ENCODE data around the gene PRDM16.

Gene PRDM16

GRCh38 chr1:3462356-3463012, 393.5 kb downstream of the PRDM16 start:
- Histone ChIP-seq H3K36me3 (ENCODE audit: insufficient read depth, low read length) (no peaks in the 10 kb centered on the region), H3K79me2 (ENCODE audit: insufficient read depth, low read length) (no peaks in the 10 kb centered on the region), H3K9me2 (ENCODE audit: low read depth, low read length) (no peaks in the 10 kb centered on the region), H3K4me3 (ENCODE audit: low read depth, low read length, poor library complexity, severe bottlenecking) (no peak overlapping the region), H3F3A (ENCODE audit: insufficient read depth, low read length) (no peaks in the 10 kb centered on the region), H3K4me2 (ENCODE audit: low read length) (no peak overlapping the region), H2AFZ (ENCODE audit: low read length) (no peak overlapping the region), H4K20me1 (ENCODE audit: insufficient read depth, low read length) (no peaks in the 10 kb centered on the region), H3K27ac (ENCODE audit: low read depth, low read length, poor library complexity, severe bottlenecking) (no peak overlapping the region), H3K9ac (ENCODE audit: low read length) (no peak overlapping the region), H3K27me3 (ENCODE audit: insufficient read depth, low read length) (no peaks in the 10 kb centered on the region; the same call in 1 of the 2 replicates), H3K4me1 (ENCODE audit: insufficient read depth, low read length, severe bottlenecking) (no peaks in the 10 kb centered on the region), H3K9me3 (ENCODE audit: low read length) (no peaks in the 10 kb centered on the region)
- TF ChIP-seq, protein P1, sequence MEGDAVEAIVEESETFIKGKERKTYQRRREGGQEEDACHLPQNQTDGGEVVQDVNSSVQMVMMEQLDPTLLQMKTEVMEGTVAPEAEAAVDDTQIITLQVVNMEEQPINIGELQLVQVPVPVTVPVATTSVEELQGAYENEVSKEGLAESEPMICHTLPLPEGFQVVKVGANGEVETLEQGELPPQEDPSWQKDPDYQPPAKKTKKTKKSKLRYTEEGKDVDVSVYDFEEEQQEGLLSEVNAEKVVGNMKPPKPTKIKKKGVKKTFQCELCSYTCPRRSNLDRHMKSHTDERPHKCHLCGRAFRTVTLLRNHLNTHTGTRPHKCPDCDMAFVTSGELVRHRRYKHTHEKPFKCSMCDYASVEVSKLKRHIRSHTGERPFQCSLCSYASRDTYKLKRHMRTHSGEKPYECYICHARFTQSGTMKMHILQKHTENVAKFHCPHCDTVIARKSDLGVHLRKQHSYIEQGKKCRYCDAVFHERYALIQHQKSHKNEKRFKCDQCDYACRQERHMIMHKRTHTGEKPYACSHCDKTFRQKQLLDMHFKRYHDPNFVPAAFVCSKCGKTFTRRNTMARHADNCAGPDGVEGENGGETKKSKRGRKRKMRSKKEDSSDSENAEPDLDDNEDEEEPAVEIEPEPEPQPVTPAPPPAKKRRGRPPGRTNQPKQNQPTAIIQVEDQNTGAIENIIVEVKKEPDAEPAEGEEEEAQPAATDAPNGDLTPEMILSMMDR (IDR thresholded peaks at IDR 0.05; ENCODE audit: low read length), result no peak
- TF ChIP-seq EZH2 (IDR thresholded peaks at IDR 0.05; ENCODE audit: borderline replicate concordance, low read length), result no peak

DNA sequence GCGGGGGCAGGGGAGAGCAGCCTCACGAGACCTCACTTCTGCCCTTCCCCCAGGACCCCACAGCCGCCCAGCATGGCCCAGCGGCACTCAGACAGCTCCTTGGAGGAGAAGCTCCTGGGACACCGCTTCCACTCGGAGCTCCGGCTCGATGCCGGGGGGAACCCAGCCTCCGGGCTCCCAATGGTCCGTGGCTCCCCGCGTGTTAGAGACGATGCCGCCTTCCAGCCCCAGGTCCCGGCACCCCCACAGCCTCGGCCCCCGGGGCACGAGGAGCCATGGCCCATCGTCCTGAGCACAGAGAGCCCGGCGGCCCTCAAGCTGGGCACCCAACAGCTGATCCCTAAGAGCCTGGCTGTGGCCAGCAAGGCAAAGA, 394.0 kb downstream of the PRDM16 start:
- TF ChIP-seq EZH2 (IDR thresholded peaks at IDR 0.05; ENCODE audit: borderline replicate concordance, low read length), result no peak
- TF ChIP-seq, protein P1 (IDR thresholded peaks at IDR 0.05; ENCODE audit: low read length), result no peak
- no peak overlapping the region for H3K4me3 ChIP-seq (ENCODE audit: low read depth, low read length, poor library complexity, severe bottlenecking)
- no peak overlapping the region for H3K27ac ChIP-seq (ENCODE audit: low read depth, low read length, poor library complexity, severe bottlenecking)

DNA sequence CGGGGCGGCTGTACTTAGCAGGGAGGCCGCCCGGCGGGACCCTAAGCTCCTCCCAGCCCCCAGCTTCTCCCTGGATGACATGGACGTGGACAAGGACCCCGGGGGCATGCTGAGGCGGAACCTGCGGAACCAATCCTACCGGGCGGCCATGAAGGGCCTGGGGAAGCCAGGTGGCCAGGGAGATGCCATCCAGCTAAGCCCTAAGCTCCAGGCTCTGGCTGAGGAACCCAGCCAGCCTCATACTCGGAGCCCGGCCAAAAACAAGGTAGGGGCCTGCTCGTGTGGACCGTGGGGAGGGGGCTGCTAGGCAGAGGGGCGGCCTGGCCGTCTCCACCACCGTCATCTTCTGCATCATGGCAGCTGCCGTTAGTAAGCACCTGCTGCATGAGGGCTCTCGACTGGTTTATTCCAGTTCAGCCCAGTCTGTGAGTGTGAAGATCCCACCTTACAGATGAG, 394.4 kb downstream of the PRDM16 start:
- TF ChIP-seq, protein P1 (IDR thresholded peaks at IDR 0.05; ENCODE audit: low read length), result no peak
- no peak for TF ChIP-seq EZH2 (IDR thresholded peaks at IDR 0.05; ENCODE audit: borderline replicate concordance, low read length)
- no peak overlapping the region for H3K4me2 ChIP-seq (ENCODE audit: low read length)
- no peaks in the 10 kb centered on the region for H3K79me2 ChIP-seq (ENCODE audit: insufficient read depth, low read length)
- H3K9me3 ChIP-seq (ENCODE audit: low read length), result no peaks in the 10 kb centered on the region
- no peaks in the 10 kb centered on the region for H4K20me1 ChIP-seq (ENCODE audit: insufficient read depth, low read length)
- no peak overlapping the region for H3K4me3 ChIP-seq (ENCODE audit: low read depth, low read length, poor library complexity, severe bottlenecking)
- H3K27me3 ChIP-seq (ENCODE audit: insufficient read depth, low read length), result no peaks in the 10 kb centered on the region; the same call in 1 of the 2 replicates
- H3K27ac ChIP-seq (ENCODE audit: low read depth, low read length, poor library complexity, severe bottlenecking), result no peak overlapping the region
- no peaks in the 10 kb centered on the region for H3F3A ChIP-seq (ENCODE audit: insufficient read depth, low read length)
- no peaks in the 10 kb centered on the region for H3K9me2 ChIP-seq (ENCODE audit: low read depth, low read length)
- no peak overlapping the region for H2AFZ ChIP-seq (ENCODE audit: low read length)
- H3K36me3 ChIP-seq (ENCODE audit: insufficient read depth, low read length), result no peaks in the 10 kb centered on the region
- no peaks in the 10 kb centered on the region for H3K4me1 ChIP-seq (ENCODE audit: insufficient read depth, low read length, severe bottlenecking)
- H3K9ac ChIP-seq (ENCODE audit: low read length), result no peak overlapping the region

More for the DNA sequence above, 394.0 kb downstream of the PRDM16 start:
- Histone ChIP-seq H3K79me2 (ENCODE audit: insufficient read depth, low read length) (no peaks in the 10 kb centered on the region), H3K4me2 (ENCODE audit: low read length) (no peak overlapping the region), H2AFZ (ENCODE audit: low read length) (no peak overlapping the region), H3K27me3 (ENCODE audit: insufficient read depth, low read length) (no peaks in the 10 kb centered on the region; the same call in 1 of the 2 replicates), H3K36me3 (ENCODE audit: insufficient read depth, low read length) (no peaks in the 10 kb centered on the region), H4K20me1 (ENCODE audit: insufficient read depth, low read length) (no peaks in the 10 kb centered on the region), H3F3A (ENCODE audit: insufficient read depth, low read length) (no peaks in the 10 kb centered on the region), H3K4me1 (ENCODE audit: insufficient read depth, low read length, severe bottlenecking) (no peaks in the 10 kb centered on the region), H3K9ac (ENCODE audit: low read length) (no peak overlapping the region), H3K9me2 (ENCODE audit: low read depth, low read length) (no peaks in the 10 kb centered on the region), H3K9me3 (ENCODE audit: low read length) (no peaks in the 10 kb centered on the region)

Data from OCI-LY1 (cell line).